ENCODE data around the gene TSR3. TPM values are rescaled to one million over a fixed set of nuclear protein-coding genes. Genes with fewer than 3 reads are reported as not detected.

Gene TSR3
- total and polyA plus RNA-seq, 4 donors, result 20.3 to 29.9 (median 28.9) TPM

- DNase-seq (ENCODE audit: low spot score), result no peak
- Histone ChIP-seq H3K27me3 (ENCODE audit: control insufficient read depth in 4 of 4, insufficient read depth in 4 of 4, low read length in 3 of 4) (no peaks in the 10 kb centered on the region), H3K4me3 (ENCODE audit: low read depth in 1 of 3, low read length in 3 of 3) (no peak overlapping the region), H3K36me3 (ENCODE audit: control insufficient read depth in 4 of 4, insufficient read depth in 3 of 4, low read depth in 1 of 4, low read length in 3 of 4) (peaks cover 4 to 41% (median 24%) of the 10 kb centered on the region in 4 donors), H3K4me1 (ENCODE audit: control insufficient read depth in 4 of 4, insufficient read depth in 4 of 4, low read length in 3 of 4) (no peaks in the 10 kb centered on the region), H3K9me3 (ENCODE audit: control insufficient read depth in 4 of 4, low read length in 3 of 4) (no peaks in the 10 kb centered on the region), H3K27ac (ENCODE audit: low read depth in 1 of 2, low read length in 2 of 2) (no peak overlapping the region), H3K9ac (ENCODE audit: low read depth in 1 of 2, low read length in 2 of 2) (no peak overlapping the region)
- TF ChIP-seq YY1 (IDR thresholded peaks at IDR 0.05) (no peak), SP1 (IDR thresholded peaks at IDR 0.05) (no peak), NR2F2 (IDR thresholded peaks at IDR 0.05) (no peak), FOXA1 (IDR thresholded peaks at IDR 0.05) (no peak), CTCF (IDR thresholded peaks at IDR 0.05; ENCODE audit: low read depth, low read length, missing input control) (no peak), HNF4G (IDR thresholded peaks at IDR 0.05) (no peak), ATF3 (IDR thresholded peaks at IDR 0.05) (no peak), FOXA2 (IDR thresholded peaks at IDR 0.05) (no peak), RAD21 (IDR thresholded peaks at IDR 0.05) (no peak), REST (IDR thresholded peaks at IDR 0.05) (no peak), HNF4A (conservative IDR thresholded peaks at IDR 0.05) (no peak), TAF1 (conservative IDR thresholded peaks at IDR 0.05) (no peak), RXRA (IDR thresholded peaks at IDR 0.05) (no peak)
- 91% methylated on average over 27 of the region's 27 CpGs for WGBS
These were observed 16.0 kb upstream of the TSR3 start for GRCh38 chr16:1367486-1368174.

GRCh38 chr16:1366712-1367299 is 15.1 kb upstream of the TSR3 start:
- Histone ChIP-seq H3K27ac (ENCODE audit: low read depth in 1 of 2, low read length in 2 of 2) (no peak overlapping the region), H3K4me3 (ENCODE audit: low read depth in 1 of 3, low read length in 3 of 3) (no peak overlapping the region), H3K27me3 (ENCODE audit: control insufficient read depth in 4 of 4, insufficient read depth in 4 of 4, low read length in 3 of 4) (no peaks in the 10 kb centered on the region), H3K9ac (ENCODE audit: low read depth in 1 of 2, low read length in 2 of 2) (no peak overlapping the region), H3K9me3 (ENCODE audit: control insufficient read depth in 4 of 4, low read length in 3 of 4) (no peaks in the 10 kb centered on the region), H3K4me1 (ENCODE audit: control insufficient read depth in 4 of 4, insufficient read depth in 4 of 4, low read length in 3 of 4) (no peaks in the 10 kb centered on the region), H3K36me3 (ENCODE audit: control insufficient read depth in 4 of 4, insufficient read depth in 3 of 4, low read depth in 1 of 4, low read length in 3 of 4) (peaks cover 4 to 49% (median 30%) of the 10 kb centered on the region in 4 donors)
- DNase-seq (ENCODE audit: low spot score), result no peak
- no peak for TF ChIP-seq SP1 (IDR thresholded peaks at IDR 0.05)
- TF ChIP-seq NR2F2 (IDR thresholded peaks at IDR 0.05), result no peak
- TF ChIP-seq RAD21 (IDR thresholded peaks at IDR 0.05), result no peak
- TF ChIP-seq ATF3 (IDR thresholded peaks at IDR 0.05), result no peak
- no peak for TF ChIP-seq YY1 (IDR thresholded peaks at IDR 0.05)
- no peak for TF ChIP-seq TAF1 (conservative IDR thresholded peaks at IDR 0.05)
- TF ChIP-seq GABPA (IDR thresholded peaks at IDR 0.05 in 1 of 2, conservative IDR thresholded peaks at IDR 0.05 in 1 of 2), result no peak
- no peak for TF ChIP-seq MAX (IDR thresholded peaks at IDR 0.05)
- 91% methylated on average over 24 of the region's 24 CpGs for WGBS

Data from liver (tissue), 9 donors.